A549 (cell line): ENCODE data around the gene NACC2.

Experiments used
- CTCF ChIP-seq: fragments of >200 bp; sonication (Bioruptor Twin); formaldehyde crosslinking; IDR thresholded peaks from 3 replicates; pipeline ENCODE4 v1.5.1; 2016
- POLR2A ChIP-seq: IDR thresholded peaks from 2 replicates; pipeline ENCODE4 v1.6.1; 2012; ENCODE audit warnings: mild to moderate bottlenecking, low read length

GRCh38 chr9:136024286-136024685, 70.8 kb downstream of the NACC2 start:
- TF ChIP-seq POLR2A (no peak), CTCF (no peak)
